Fibroblast of the aortic adventitia (primary cell): ENCODE results near the gene NDOR1. TPM values are rescaled to one million over a fixed set of nuclear protein-coding genes. Genes with fewer than 3 reads are reported as not detected.

ENCODE experiments used
- DNase-seq: peaks from one replicate; pipeline ENCODE4 v3.0.0-alpha.2; 2010; ENCODE audit warnings: low read depth
- H3K4me3 ChIP-seq: 2 replicates; pipeline ENCODE4 v1.5.1; 2011; ENCODE audit warnings: low read depth, mild to moderate bottlenecking, control low read depth, low read length, moderate library complexity
- total RNA-seq: library from RNA; depleted of rRNA; stranded (reverse); fragments of >200 nt; gene quantifications from 2 replicates; pipeline ENCODE4 v1.2.3, GENCODE V29; 2012; ENCODE audit warnings: low replicate concordance
- TF ChIP-seq, protein P1 (sequence below): IDR thresholded peaks from 2 replicates; pipeline ENCODE4 v1.5.1; 2011; ENCODE audit warnings: mild to moderate bottlenecking, low read length, control low read depth, inconsistent platforms; ENCODE audit not compliant: insufficient read depth

NDOR1 gene
- total RNA-seq, 1 donor, result 8.6 TPM

DNA sequence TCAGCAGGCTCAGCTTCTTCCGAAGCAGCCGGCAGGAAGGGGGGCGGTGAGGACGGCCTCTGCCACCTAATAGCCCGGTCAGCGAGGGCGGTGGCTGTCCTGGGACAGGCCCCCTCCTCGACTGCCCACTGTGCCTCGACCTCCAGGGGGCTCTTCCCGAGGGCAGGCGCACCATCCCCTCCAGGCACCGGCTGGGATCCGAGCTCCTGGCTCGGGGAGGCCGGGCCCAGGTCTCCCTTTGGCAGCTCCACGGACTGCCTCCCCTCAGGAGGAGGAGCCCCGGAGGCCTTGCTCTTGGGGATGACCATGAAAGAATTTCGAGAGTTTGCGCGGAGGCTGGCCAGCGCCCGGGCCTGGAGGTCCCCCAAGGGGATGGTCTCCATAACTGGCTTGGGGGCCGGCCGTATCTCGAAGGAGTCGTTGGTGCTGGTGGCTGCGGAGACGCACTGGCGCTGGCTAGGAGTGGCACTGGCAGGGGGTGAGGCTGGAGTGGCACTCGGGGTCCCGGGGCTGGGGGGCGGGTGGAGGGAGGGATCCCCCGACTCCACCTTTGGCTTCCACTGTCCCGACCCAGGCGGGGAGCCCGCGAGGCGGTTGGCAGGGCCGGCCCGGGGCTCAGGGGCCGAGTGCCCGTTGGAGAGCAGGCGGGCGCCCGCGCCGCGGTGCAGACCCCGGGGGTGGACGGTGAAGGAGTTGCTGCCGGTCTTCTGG lies 5.9 kb upstream of the NDOR1 start:
- peak; percentile 31 for DNase-seq
- TF ChIP-seq, protein P1, sequence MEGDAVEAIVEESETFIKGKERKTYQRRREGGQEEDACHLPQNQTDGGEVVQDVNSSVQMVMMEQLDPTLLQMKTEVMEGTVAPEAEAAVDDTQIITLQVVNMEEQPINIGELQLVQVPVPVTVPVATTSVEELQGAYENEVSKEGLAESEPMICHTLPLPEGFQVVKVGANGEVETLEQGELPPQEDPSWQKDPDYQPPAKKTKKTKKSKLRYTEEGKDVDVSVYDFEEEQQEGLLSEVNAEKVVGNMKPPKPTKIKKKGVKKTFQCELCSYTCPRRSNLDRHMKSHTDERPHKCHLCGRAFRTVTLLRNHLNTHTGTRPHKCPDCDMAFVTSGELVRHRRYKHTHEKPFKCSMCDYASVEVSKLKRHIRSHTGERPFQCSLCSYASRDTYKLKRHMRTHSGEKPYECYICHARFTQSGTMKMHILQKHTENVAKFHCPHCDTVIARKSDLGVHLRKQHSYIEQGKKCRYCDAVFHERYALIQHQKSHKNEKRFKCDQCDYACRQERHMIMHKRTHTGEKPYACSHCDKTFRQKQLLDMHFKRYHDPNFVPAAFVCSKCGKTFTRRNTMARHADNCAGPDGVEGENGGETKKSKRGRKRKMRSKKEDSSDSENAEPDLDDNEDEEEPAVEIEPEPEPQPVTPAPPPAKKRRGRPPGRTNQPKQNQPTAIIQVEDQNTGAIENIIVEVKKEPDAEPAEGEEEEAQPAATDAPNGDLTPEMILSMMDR, result no peak
- H3K4me3 ChIP-seq, result peak overlapping the region; percentile 62

DNA sequence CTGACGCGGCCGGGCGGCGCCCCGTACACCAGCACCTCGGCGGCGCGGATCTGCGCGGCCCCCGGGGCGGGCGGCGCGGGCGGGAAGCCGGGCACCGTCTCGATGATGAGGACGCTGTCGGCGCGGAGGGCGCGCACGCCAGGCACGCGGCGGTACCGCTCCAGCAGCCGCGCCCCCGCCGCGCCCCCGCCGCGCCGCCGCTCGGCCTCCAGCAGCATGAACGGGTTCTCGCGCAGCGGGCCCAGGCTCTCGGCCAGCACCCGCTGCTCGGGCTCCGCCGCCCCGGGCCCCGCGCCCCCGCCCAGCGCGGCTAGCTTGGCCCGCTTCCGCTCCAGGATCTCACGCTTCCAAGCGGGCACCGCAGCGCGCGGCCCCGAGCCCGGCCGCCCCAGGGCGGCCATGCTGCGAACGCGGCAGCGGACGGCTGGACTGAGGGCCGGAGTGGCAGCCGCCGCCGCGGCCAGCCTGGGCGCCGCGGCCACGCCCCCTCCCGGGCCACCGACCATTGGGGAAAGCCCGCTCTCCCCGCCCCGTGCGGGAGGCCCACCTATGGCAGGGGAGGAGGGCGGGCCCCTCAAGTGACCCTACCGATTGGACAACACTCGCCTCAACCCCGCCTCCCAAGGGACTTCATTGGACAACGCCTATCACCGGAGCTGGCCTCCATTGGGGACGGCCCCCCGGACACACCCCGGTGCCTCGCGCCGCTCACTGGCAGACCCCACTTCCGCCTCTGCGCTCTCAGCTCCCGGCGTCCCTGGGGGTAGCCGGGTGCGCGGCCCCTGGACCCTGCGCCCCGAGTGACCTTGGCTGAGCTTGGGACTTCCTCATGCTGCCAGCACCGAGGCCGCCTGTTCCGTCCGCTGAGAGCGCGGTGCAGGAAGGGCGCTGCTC lies 4.9 kb upstream of the NDOR1 start, which contains the start of gene TPRN:
Gene TPRN, minus strand, starts transcription at position 431 of the 894 bp plus-strand sequence. Its CDS starts 30 bp downstream, at position 401.
- TF ChIP-seq, protein P1, result no peak
- H3K4me3 ChIP-seq, result peak within 1 kb of the TSS; percentile 78
- peak; percentile 99 for DNase-seq

DNA sequence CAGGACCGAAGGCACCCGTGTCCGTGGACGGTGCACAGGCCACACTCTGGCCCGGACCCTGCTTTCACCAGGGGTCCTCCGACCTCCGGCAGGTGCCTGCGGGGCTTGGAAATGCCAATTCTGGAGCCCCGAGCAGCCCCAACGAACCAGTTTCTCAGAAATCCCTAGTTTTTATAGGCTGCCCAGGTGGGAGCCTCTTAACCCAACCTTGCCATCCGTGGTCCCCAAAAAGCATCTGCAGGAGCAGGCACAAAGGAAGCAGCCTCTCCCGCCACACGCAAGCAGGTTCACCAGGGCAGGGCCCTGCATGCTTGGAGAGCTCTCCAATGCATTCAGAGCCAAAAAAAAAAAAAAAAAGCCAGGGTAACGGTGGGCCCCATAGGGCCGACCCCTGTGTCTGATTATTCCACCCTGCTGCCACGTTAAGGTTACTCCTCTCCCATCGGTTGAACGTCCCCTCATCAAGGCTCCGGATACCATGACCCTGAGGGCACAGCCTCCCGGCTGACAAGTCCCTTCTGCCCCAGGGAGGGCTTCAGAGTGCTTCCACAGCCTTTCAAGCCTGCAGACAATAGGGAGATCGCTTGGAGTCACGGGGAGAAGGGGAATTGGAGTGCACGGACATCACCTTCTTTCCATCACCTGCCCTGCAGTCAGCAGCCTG lies 4.2 kb upstream of the NDOR1 start:
- DNase-seq, result no peak
- TF ChIP-seq, protein P1, result no peak
- H3K4me3 ChIP-seq, result peak overlapping the region; percentile 78

DNA sequence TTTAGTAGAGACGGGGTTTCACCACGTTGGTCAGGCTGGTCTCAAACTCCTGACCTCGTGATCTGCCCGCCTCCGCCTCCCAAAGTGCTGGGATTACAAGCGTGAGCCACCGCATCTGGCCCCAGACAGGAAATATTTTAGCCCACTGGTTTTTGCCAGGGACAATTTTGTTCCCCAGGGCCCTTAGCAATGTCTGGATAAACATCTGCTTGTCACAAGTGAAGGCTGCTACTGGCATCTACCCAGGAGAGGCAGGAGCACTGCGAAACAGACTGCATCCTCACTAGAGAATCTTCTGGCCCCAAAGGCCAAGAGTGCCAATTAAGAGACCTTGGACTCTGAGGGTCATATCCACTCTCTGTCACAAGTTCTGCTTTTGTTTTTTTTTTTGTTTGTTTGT lies 2.5 kb upstream of the NDOR1 start:
- DNase-seq, result no peak

DNA sequence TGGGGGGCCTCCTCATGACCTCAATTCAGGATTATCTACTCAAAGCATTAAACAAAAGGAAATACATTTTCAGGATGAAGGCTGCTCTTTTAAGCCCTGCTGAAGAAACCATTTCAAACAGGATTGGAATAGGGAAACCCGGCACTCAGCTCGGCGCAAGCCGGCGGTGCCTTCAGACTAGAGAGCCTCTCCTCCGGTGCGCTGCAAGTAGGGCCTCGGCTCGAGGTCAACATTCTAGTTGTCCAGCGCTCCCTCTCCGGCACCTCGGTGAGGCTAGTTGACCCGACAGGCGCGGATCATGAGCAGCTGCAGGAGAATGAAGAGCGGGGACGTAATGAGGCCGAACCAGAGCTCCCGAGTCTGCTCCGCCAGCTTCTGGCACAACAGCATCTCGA lies 772 bp upstream of the NDOR1 start:
- TF ChIP-seq, protein P1, result no peak
- H3K4me3 ChIP-seq, result peak overlapping the region; percentile 94
- DNase-seq, result no peak

More for the DNA sequence above, 2.5 kb upstream of the NDOR1 start:
- TF ChIP-seq, protein P1, result no peak
- H3K4me3 ChIP-seq, result no peak overlapping the region

DNA sequence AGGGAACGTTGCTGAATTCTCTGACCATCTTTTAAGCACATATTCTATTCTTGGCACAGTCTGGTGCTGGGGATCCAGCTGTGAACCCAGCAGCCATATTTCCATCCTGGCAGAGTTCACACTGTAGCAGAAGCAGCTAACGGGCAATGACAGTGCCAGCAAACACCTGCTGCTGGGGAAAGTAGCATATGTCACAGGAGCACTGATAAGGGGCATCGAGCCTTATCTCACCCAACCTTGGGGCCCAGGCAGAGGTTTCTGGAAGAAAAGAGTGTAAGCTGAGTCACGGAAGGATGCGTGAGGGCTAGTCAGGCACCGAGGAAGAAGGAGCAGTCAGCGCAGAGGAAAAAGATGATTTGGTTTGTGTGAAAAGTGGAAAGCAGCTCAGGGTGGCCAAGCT lies 1.1 kb downstream of the NDOR1 start:
- H3K4me3 ChIP-seq, result peak overlapping the region; percentile 94
- TF ChIP-seq, protein P1, result no peak
- no peak for DNase-seq
